GM19467 (cell line): ENCODE data around the gene ZNF311.
"Not testable (repeated sequence)": the region's sequence is repeated elsewhere in the genome, so short reads cannot be mapped to it uniquely, and the experiment has no call there.

Experiments
- ATAC-seq: cut with Tn5 transposase; IDR thresholded peaks from one replicate; pipeline ENCODE4 v1.9.1; 2021; ENCODE audit warnings: mild to moderate bottlenecking, moderate library complexity; ENCODE audit not compliant: unreplicated experiment

The ZNF311 gene

GRCh38 chr6:28956331-28956730 lies 48.8 kb downstream of the ZNF311 start:
- no peak for ATAC-seq

- ATAC-seq, result no peak
Observed at GRCh38 chr6:28953585-28954258, 51.4 kb downstream of the ZNF311 start.

- ATAC-seq, result no peak
Observed at GRCh38 chr6:28953039-28953584, 52.0 kb downstream of the ZNF311 start.

- ATAC-seq, result not testable (repeated sequence)
Observed at GRCh38 chr6:28949656-28950195, 55.4 kb downstream of the ZNF311 start.

GRCh38 chr6:28948782-28949486 lies 56.2 kb downstream of the ZNF311 start:
- no peak for ATAC-seq

- no peak for ATAC-seq
Observed at GRCh38 chr6:28947831-28948270, 57.3 kb downstream of the ZNF311 start.

- ATAC-seq, result no peak
Observed at GRCh38 chr6:28947067-28947765, 57.9 kb downstream of the ZNF311 start.

- no peak for ATAC-seq
Observed at GRCh38 chr6:28945349-28945748, 59.8 kb downstream of the ZNF311 start.
